ENCODE data around the gene ARFGAP1. TPM values are rescaled to one million over a fixed set of nuclear protein-coding genes. Genes with fewer than 3 reads are reported as not detected.

Gene ARFGAP1
- total and polyA plus RNA-seq, 2 donors (not counting 3 experiments of a cell fraction or from before 2014, with no cell fraction given) = 93.7 to 126 TPM

GRCh38 chr20:63223121-63223825, 49.3 kb upstream of the ARFGAP1 start:
- Histone ChIP-seq H3K9ac (replicated peaks; ENCODE audit: extremely low read depth, insufficient read depth, low read length) (no peak overlapping the region), H3K79me2 (ENCODE audit: control insufficient read depth, insufficient read depth, low read length) (no peaks in the 10 kb centered on the region), H3K9me1 (replicated peaks; ENCODE audit: control insufficient read depth, extremely low read depth, insufficient read depth, low read length) (no peaks in the 10 kb centered on the region), H3K4me2 (ENCODE audit: insufficient read depth, low read length) (no peak overlapping the region), H3K9me3 (replicated peaks; ENCODE audit: control insufficient read depth, insufficient read depth, low read length) (no peaks in the 10 kb centered on the region), H4K20me1 (replicated peaks; ENCODE audit: control insufficient read depth, extremely low read depth, insufficient read depth, low read length) (no peaks in the 10 kb centered on the region), H3K4me3 (replicated peaks in 1 of 3; ENCODE audit: insufficient read depth in 1 of 3, low read depth in 1 of 3, low read length in 3 of 3) (no peak overlapping the region), H3K27me3 (ENCODE audit: control insufficient read depth in 2 of 2, insufficient read depth in 2 of 2, low read length in 2 of 2) (no peaks in the 10 kb centered on the region), H3K4me1 (ENCODE audit: control insufficient read depth, extremely low read depth, insufficient read depth, low read length) (no peaks in the 10 kb centered on the region), H2AFZ (ENCODE audit: low read depth, low read length) (no peak overlapping the region), H3K36me3 (ENCODE audit: control insufficient read depth in 2 of 2, extremely low read depth in 1 of 2, insufficient read depth in 2 of 2, low read length in 2 of 2) (no peaks in the 10 kb centered on the region), H3K27ac (ENCODE audit: insufficient read depth, low read depth, low read length) (no peak overlapping the region)
- BruUV-seq (replicated peaks) = no TSS peak
- CTCF ChIA-PET = interaction anchor here (0.6 to 4.8 kb wide), 53 partner anchors 8 to 898 kb away, joined by 3 to 116 read pairs (median 5); partner anchors contain the start of genes ARFGAP1, BHLHE23, BIRC7 and COL20A1
- intact Hi-C loops (cut with micrococcal nuclease) = loop anchor here (5.0 kb wide), 1 partner anchor 69 kb away; the partner anchor contains the start of gene COL20A1
- TF ChIP-seq GATA2 (IDR thresholded peaks at IDR 0.05; ENCODE audit: insufficient read depth, insufficient read length, low read depth, low read length) (no peak), CTCF (IDR thresholded peaks at IDR 0.05; ENCODE audit: extremely low read depth in 1 of 2, insufficient read depth in 1 of 2, low read depth in 1 of 2, low read length in 2 of 2) (peak; percentile 75 to 81)
- dilution Hi-C loops (cut with MboI; ENCODE audit: extremely low pct_ligation_motif_present, low sequenced_read_pairs) = no loop called here
- peak; percentile 35 for DNase-seq (ENCODE audit: low read depth, low spot score)
- POLR2A ChIA-PET = no interaction called here
- peak; percentile 54 for FAIRE-seq

DNA sequence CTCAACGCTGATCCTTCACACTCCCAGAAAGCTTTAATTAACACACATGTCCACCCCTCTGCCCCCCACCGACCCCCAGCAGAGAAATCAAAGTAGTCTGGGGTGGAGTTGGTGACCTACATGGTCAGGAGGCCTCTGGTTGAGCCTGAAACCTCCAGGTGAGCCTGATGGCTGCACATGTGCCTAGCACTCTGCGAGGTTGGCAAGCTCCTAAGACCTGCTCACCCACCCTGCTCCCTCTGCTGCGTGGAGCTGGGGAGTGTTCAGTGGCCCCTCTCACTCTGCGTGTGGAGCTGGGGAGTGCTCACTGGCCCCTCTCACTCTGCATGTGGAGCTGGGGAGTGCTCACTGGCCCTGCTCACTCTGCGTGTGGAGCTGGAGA, 48.8 kb upstream of the ARFGAP1 start:
- dilution Hi-C loops (cut with MboI; ENCODE audit: extremely low pct_ligation_motif_present, low sequenced_read_pairs) = no loop called here
- TF ChIP-seq GATA2 (IDR thresholded peaks at IDR 0.05; ENCODE audit: insufficient read depth, insufficient read length, low read depth, low read length) = no peak

More for the DNA sequence above, 48.8 kb upstream of the ARFGAP1 start:
- H3K4me3 ChIP-seq (replicated peaks in 1 of 3; ENCODE audit: insufficient read depth in 1 of 3, low read depth in 1 of 3, low read length in 3 of 3) = no peak overlapping the region
- H2AFZ ChIP-seq (ENCODE audit: low read depth, low read length) = no peak overlapping the region
- no peak overlapping the region for H3K9ac ChIP-seq (replicated peaks; ENCODE audit: extremely low read depth, insufficient read depth, low read length)
- DNase-seq (ENCODE audit: low read depth, low spot score) (no peak), FAIRE-seq (no peak)
- H3K36me3 ChIP-seq (ENCODE audit: control insufficient read depth in 2 of 2, extremely low read depth in 1 of 2, insufficient read depth in 2 of 2, low read length in 2 of 2) = no peaks in the 10 kb centered on the region
- H3K79me2 ChIP-seq (ENCODE audit: control insufficient read depth, insufficient read depth, low read length) = no peaks in the 10 kb centered on the region
- BruUV-seq (replicated peaks) = no TSS peak
- no peak overlapping the region for H3K4me2 ChIP-seq (ENCODE audit: insufficient read depth, low read length)
- no peak overlapping the region for H3K27ac ChIP-seq (ENCODE audit: insufficient read depth, low read depth, low read length)
- CTCF ChIA-PET = interaction anchor here (0.6 to 4.8 kb wide), 51 partner anchors 8 to 897 kb away, joined by 3 to 116 read pairs (median 6); partner anchors contain the start of genes ARFGAP1, BHLHE23, BIRC7 and COL20A1
- no peaks in the 10 kb centered on the region for H3K9me3 ChIP-seq (replicated peaks; ENCODE audit: control insufficient read depth, insufficient read depth, low read length)
- POLR2A ChIA-PET = no interaction called here
- intact Hi-C loops (cut with micrococcal nuclease) = loop anchor here (5.0 kb wide), 1 partner anchor 68 kb away; the partner anchor contains the start of gene COL20A1
- H4K20me1 ChIP-seq (replicated peaks; ENCODE audit: control insufficient read depth, extremely low read depth, insufficient read depth, low read length) = no peaks in the 10 kb centered on the region
- H3K9me1 ChIP-seq (replicated peaks; ENCODE audit: control insufficient read depth, extremely low read depth, insufficient read depth, low read length) = no peaks in the 10 kb centered on the region
- H3K4me1 ChIP-seq (ENCODE audit: control insufficient read depth, extremely low read depth, insufficient read depth, low read length) = no peaks in the 10 kb centered on the region
- peaks cover 0 to 2% of the 10 kb centered on the region in 2 experiments for H3K27me3 ChIP-seq (ENCODE audit: control insufficient read depth in 2 of 2, insufficient read depth in 2 of 2, low read length in 2 of 2)
